Neural cell (in vitro differentiated cells): ENCODE results near the gene SMARCB1.

Experiments
- CTCF ChIP-seq: fragments of 450-650 bp; IDR thresholded peaks from 2 replicates; pipeline ENCODE4 v1.5.1; 2014; ENCODE audit warnings: antibody characterized with exemption, mild to moderate bottlenecking, moderate library complexity; ENCODE audit not compliant: poor library complexity, severe bottlenecking
- EZH2 ChIP-seq: fragments of 200-600, 300-800 bp; shearing (Covaris generic), sonication (generic); IDR thresholded peaks from 2 replicates; pipeline ENCODE4 v1.6.1; 2014; ENCODE audit warnings: antibody characterized with exemption, low read length, borderline replicate concordance, mild to moderate bottlenecking; ENCODE audit not compliant: insufficient read depth, poor library complexity, severe bottlenecking
- MXI1 ChIP-seq: fragments of 450-650 bp; conservative IDR thresholded peaks from 2 replicates; pipeline ENCODE4 v1.6.1; 2014; ENCODE audit warnings: antibody characterized with exemption, mild to moderate bottlenecking; ENCODE audit not compliant: poor library complexity, severe bottlenecking
- SMC3 ChIP-seq: fragments of 450-650 bp; conservative IDR thresholded peaks from 2 replicates; pipeline ENCODE4 v1.6.1; 2014; ENCODE audit warnings: antibody characterized with exemption, mild to moderate bottlenecking, moderate library complexity; ENCODE audit not compliant: poor library complexity
- TAF1 ChIP-seq: IDR thresholded peaks from 2 replicates; pipeline ENCODE4 v1.6.1; 2012; ENCODE audit warnings: low read depth

- TF ChIP-seq CTCF (no peak), TAF1 (no peak), EZH2 (no peak), SMC3 (no peak), MXI1 (no peak)
These were observed 9.7 kb downstream of the SMARCB1 start for GRCh38 chr22:23796461-23796860.
